GM23338 (cell line): ENCODE data around the gene KAT2A. TPM values are rescaled to one million over a fixed set of nuclear protein-coding genes. Genes with fewer than 3 reads are reported as not detected.

Experiments used
- ATAC-seq: fragments of 200-7000 bp; cut with Tn5 transposase; 3 replicates; pipeline ENCODE4 v1.9.1; 2020
- DNase-seq: peaks from one replicate; pipeline ENCODE4 v3.0.0-alpha.2; 2015; ENCODE audit warnings: low spot score
- H2AFZ ChIP-seq: fragments of 200-600 bp; sonication (generic); 2 replicates; pipeline ENCODE4 v1.8.0; 2016; ENCODE audit warnings: antibody characterized with exemption, mild to moderate bottlenecking, moderate library complexity
- H3F3A ChIP-seq: fragments of 200-600 bp; sonication (generic); replicated peaks from 2 replicates; pipeline ENCODE4 v1.8.0; 2017; ENCODE audit warnings: antibody characterized with exemption, mixed run types, low read depth
- H3K27ac ChIP-seq: fragments of 200-600 bp; sonication (generic); 2 replicates; pipeline ENCODE4 v1.6.1; 2016; ENCODE audit warnings: low read depth
- H3K27me3 ChIP-seq: fragments of 200-600 bp; sonication (generic); 2 replicates; pipeline ENCODE4 v1.8.0; 2016; ENCODE audit warnings: mild to moderate bottlenecking, mixed run types, moderate library complexity; ENCODE audit not compliant: insufficient read depth
- H3K36me3 ChIP-seq: fragments of 200-600 bp; sonication (generic); 2 replicates; pipeline ENCODE4 v1.8.0; 2016; ENCODE audit warnings: mild to moderate bottlenecking; ENCODE audit not compliant: insufficient read depth
- H3K4me1 ChIP-seq: fragments of 200-600 bp; sonication (generic); 2 replicates; pipeline ENCODE4 v1.8.0; 2016; ENCODE audit warnings: mild to moderate bottlenecking, moderate library complexity; ENCODE audit not compliant: insufficient read depth
- H3K4me2 ChIP-seq: fragments of 200-600 bp; sonication (generic); 2 replicates; pipeline ENCODE4 v1.7.1; 2017; ENCODE audit warnings: mixed run types
- H3K4me3 ChIP-seq: fragments of 200-600 bp; sonication (generic); 2 replicates; pipeline ENCODE4 v1.6.1; 2016; ENCODE audit warnings: mixed run types
- H3K79me2 ChIP-seq: fragments of 200-600 bp; sonication (generic); replicated peaks from 2 replicates; pipeline ENCODE4 v1.8.0; 2017; ENCODE audit warnings: mild to moderate bottlenecking; ENCODE audit not compliant: insufficient read depth
- H3K9me2 ChIP-seq: fragments of 200-600 bp; sonication (generic); 2 replicates; pipeline ENCODE4 v1.8.0; 2017; ENCODE audit not compliant: insufficient read depth
- H4K20me1 ChIP-seq: fragments of 200-600 bp; sonication (generic); replicated peaks from 2 replicates; pipeline ENCODE4 v1.8.0; 2017; ENCODE audit warnings: mild to moderate bottlenecking; ENCODE audit not compliant: insufficient read depth
- H3K27ac Mint-ChIP-seq: 2 replicates; pipeline ENCODE4 v1.8.0; 2020; ENCODE audit warnings: inconsistent platforms, mild to moderate bottlenecking, moderate library complexity, mixed read lengths
- H3K27me3 Mint-ChIP-seq: 3 replicates; pipeline ENCODE4 v1.8.0; 2022; ENCODE audit warnings: low read depth, mild to moderate bottlenecking, moderate library complexity, mixed read lengths, inconsistent platforms; ENCODE audit not compliant: insufficient read depth, poor library complexity
- H3K36me3 Mint-ChIP-seq: 3 replicates; pipeline ENCODE4 v1.8.0; 2021; ENCODE audit warnings: low read depth, mild to moderate bottlenecking, inconsistent platforms, moderate library complexity, mixed read lengths
- H3K4me1 Mint-ChIP-seq: 3 replicates; pipeline ENCODE4 v1.8.0; 2020; ENCODE audit warnings: mild to moderate bottlenecking, inconsistent platforms, mixed read lengths
- H3K4me3 Mint-ChIP-seq: 3 replicates; pipeline ENCODE4 v1.8.0; 2021; ENCODE audit warnings: moderate library complexity, mild to moderate bottlenecking, inconsistent platforms, mixed read lengths
- H3K9me3 Mint-ChIP-seq: 3 replicates; pipeline ENCODE4 v1.8.0; 2020; ENCODE audit warnings: moderate library complexity, mild to moderate bottlenecking, inconsistent platforms, mixed read lengths
- CREB1 ChIP-seq: fragments of 250-450 bp; sonication (Bioruptor Pico); IDR thresholded peaks from 2 replicates; pipeline ENCODE4 v1.5.0; 2020; ENCODE audit warnings: low read depth, mild to moderate bottlenecking, moderate library complexity
- CTCF ChIP-seq, 2 experiments: fragments of 200-600 bp in 1 of 2; sonication (generic) in 1 of 2; conservative IDR thresholded peaks; 2 replicates each; pipeline versions ENCODE4 v1.5.1 to v1.6.1; 2016 to 2017; ENCODE audit warnings: antibody characterized with exemption in 2 of 2, low read depth in 2 of 2, mild to moderate bottlenecking in 2 of 2, moderate library complexity in 1 of 2
- ETS1 ChIP-seq: IDR thresholded peaks from 2 replicates; pipeline ENCODE4 v1.6.1; 2016; ENCODE audit warnings: antibody characterized with exemption
- EZH2 ChIP-seq: fragments of 200-600 bp; sonication (generic); IDR thresholded peaks from one replicate; pipeline ENCODE4 v1.8.0; 2017; ENCODE audit warnings: antibody characterized with exemption, mild to moderate bottlenecking, low read depth; ENCODE audit not compliant: unreplicated experiment
- EZH2phosphoT487 ChIP-seq: fragments of 200-600 bp; sonication (generic); IDR thresholded peaks from one replicate; pipeline ENCODE4 v1.8.1; 2018; ENCODE audit warnings: antibody characterized with exemption; ENCODE audit not compliant: unreplicated experiment
- JUNB ChIP-seq: IDR thresholded peaks from one replicate; pipeline ENCODE4 v1.6.1; 2016; ENCODE audit warnings: antibody characterized with exemption; ENCODE audit not compliant: unreplicated experiment
- NANOG ChIP-seq: IDR thresholded peaks from 2 replicates; pipeline ENCODE4 v1.6.1; 2016; ENCODE audit warnings: antibody characterized with exemption, borderline replicate concordance
- POLR2AphosphoS5 ChIP-seq: IDR thresholded peaks from 2 replicates; pipeline ENCODE4 v1.6.1; 2016; ENCODE audit warnings: antibody characterized with exemption, low read depth
- REST ChIP-seq: IDR thresholded peaks from one replicate; pipeline ENCODE4 v1.6.1; 2018; ENCODE audit warnings: antibody characterized with exemption; ENCODE audit not compliant: unreplicated experiment
- STAT1 ChIP-seq: IDR thresholded peaks from one replicate; pipeline ENCODE4 v1.6.1; 2016; ENCODE audit warnings: antibody characterized with exemption; ENCODE audit not compliant: unreplicated experiment
- ZNF114 ChIP-seq: fragments of 250-450 bp; sonication (Bioruptor Pico); IDR thresholded peaks from 2 replicates; pipeline ENCODE4 v1.5.0; 2020; ENCODE audit warnings: mild to moderate bottlenecking, moderate library complexity
- ZNF331 ChIP-seq: fragments of 250-450 bp; sonication (Bioruptor Pico); IDR thresholded peaks from 2 replicates; pipeline ENCODE4 v1.5.0; 2020; ENCODE audit warnings: low read depth, mild to moderate bottlenecking, moderate library complexity
- ZNF462 ChIP-seq: fragments of 250-450 bp; sonication (Bioruptor Pico); IDR thresholded peaks from 2 replicates; pipeline ENCODE4 v1.5.0; 2020; ENCODE audit warnings: mild to moderate bottlenecking, moderate library complexity
- polyA plus RNA-seq: library from polyadenylated mRNA; unstranded; fragments of >200 nt; fragmentation: Nextera tagmentation; extraction: Ambion mirVana; gene quantifications from 2 replicates; pipeline ENCODE4 v1.2.1, GENCODE V29; 2016
- total RNA-seq: library from RNA; depleted of rRNA; stranded (reverse); fragments of >200 nt; shearing (Covaris generic); gene quantifications from 2 replicates; pipeline ENCODE4 v1.2.3, GENCODE V29; 2014

The KAT2A gene
- total and polyA plus RNA-seq, 2 experiments from 2014 or later = 13.9 to 25.2 TPM

- ATAC-seq = no peak
- H3K4me1 Mint-ChIP-seq = peaks cover 23% of the 10 kb centered on the region
- Histone ChIP-seq H4K20me1 (0 out of 2 replicates have a peak, but pooled peaks cover 5% of the 10 kb centered on the region), H3K4me2 (no peak overlapping the region), H3K4me1 (peaks cover 17% of the 10 kb centered on the region; the same call in 1 of the 2 replicates), H3K4me3 (no peak overlapping the region), H3F3A (peaks cover 10% of the 10 kb centered on the region; the same call in 1 of the 2 replicates), H3K27ac (no peak overlapping the region), H3K79me2 (no peaks in the 10 kb centered on the region), H3K9me2 (no peaks in the 10 kb centered on the region), H2AFZ (no peak overlapping the region), H3K27me3 (no peaks in the 10 kb centered on the region), H3K36me3 (no peaks in the 10 kb centered on the region; the same call in 1 of the 2 replicates)
- no peaks in the 10 kb centered on the region; the same call in 2 of the 3 replicates for H3K9me3 Mint-ChIP-seq
- peaks cover 32% of the 10 kb centered on the region for H3K36me3 Mint-ChIP-seq
- H3K27ac Mint-ChIP-seq = no peak overlapping the region
- H3K4me3 Mint-ChIP-seq = no peak overlapping the region
- peaks cover 22% of the 10 kb centered on the region for H3K27me3 Mint-ChIP-seq
- TF ChIP-seq EZH2phosphoT487 (no peak), JUNB (no peak), POLR2AphosphoS5 (no peak), ETS1 (no peak), ZNF331 (CRISPR knock-in tag) (no peak), ZNF114 (CRISPR knock-in tag) (no peak), REST (no peak), ZNF462 (no peak), NANOG (no peak), EZH2 (no peak), CTCF (conservative IDR thresholded peaks at IDR 0.05; ENCODE audit: low read depth in 2 of 2) (no peak), CREB1 (CRISPR knock-in tag) (no peak), STAT1 (no peak)
- DNase-seq = no peak
Measured at GRCh38 chr17:42118126-42118510, 3.0 kb downstream of the KAT2A start.
